ENCODE data around the gene KIAA0513. TPM values are rescaled to one million over a fixed set of nuclear protein-coding genes. Genes with fewer than 3 reads are reported as not detected.

KIAA0513 gene
- total and polyA plus RNA-seq, 2 donors (not counting 1 experiment from before 2014, with no cell fraction given), result 1.1 to 2.1 TPM

GRCh38 chr16:85098565-85098964 lies 71.0 kb downstream of the KIAA0513 start:
- Histone ChIP-seq H4K20me1 (ENCODE audit: control insufficient read depth, insufficient read depth, low read length, poor library complexity, severe bottlenecking) (no peaks in the 10 kb centered on the region), H3K27me3 (replicated peaks in 1 of 4; ENCODE audit: control extremely low read depth in 1 of 4, control insufficient read depth in 3 of 4, insufficient read depth in 4 of 4, low read length in 3 of 4) (no peaks in the 10 kb centered on the region), H2AFZ (ENCODE audit: insufficient read depth, low read depth, low read length, poor library complexity, severe bottlenecking) (no peak overlapping the region), H3K79me2 (ENCODE audit: control insufficient read depth, insufficient read depth, low read length) (no peaks in the 10 kb centered on the region), H3K4me1 (ENCODE audit: control insufficient read depth in 2 of 2, insufficient read depth in 2 of 2, low read length in 2 of 2) (peaks cover under 1 to 15% of the 10 kb centered on the region in 2 donors), H3K4me2 (replicated peaks; ENCODE audit: low read depth, low read length, poor library complexity, severe bottlenecking) (no peak overlapping the region), H3K9me3 (ENCODE audit: control extremely low read depth in 1 of 3, control insufficient read depth in 2 of 3, insufficient read depth in 1 of 3, low read length in 2 of 3) (no peaks in the 10 kb centered on the region), H3K36me3 (replicated peaks in 1 of 2; ENCODE audit: control extremely low read depth in 1 of 2, control insufficient read depth in 1 of 2, extremely low read depth in 1 of 2, insufficient read depth in 2 of 2, low read length in 1 of 2) (no peaks in the 10 kb centered on the region), H3K4me3 (ENCODE audit: control extremely low read depth in 1 of 5, extremely low read depth in 1 of 5, insufficient read depth in 1 of 5, low read depth in 2 of 5, low read length in 4 of 5) (no peak overlapping the region), H3K27ac (ENCODE audit: low read length in 2 of 2) (no peak overlapping the region), H3K9ac (ENCODE audit: low read length) (no peak overlapping the region)
- intact Hi-C loops (cut with micrococcal nuclease), result no loop called here
- Mint-ChIP-seq H3K27me3 (peaks cover 8% of the 10 kb centered on the region), H3K9me3 (ENCODE audit: insufficient read depth) (no peaks in the 10 kb centered on the region), H3K27ac (no peak overlapping the region), H3K4me3 (no peak overlapping the region), H3K4me1 (peaks cover 3% of the 10 kb centered on the region)
- DNase-seq (no peak), ATAC-seq (ENCODE audit: low read depth) (no peak)
- CTCF ChIA-PET, result interaction anchor here (1.3 kb wide), 1 partner anchor 16 kb away, joined by 3 read pairs; no protein-coding TSS in a partner anchor
- 90% methylated on average over 6 of the region's 10 CpGs for WGBS (ENCODE audit: insufficient coverage)
- POLR2A ChIA-PET, result no interaction called here
- TF ChIP-seq CTCF (IDR thresholded peaks at IDR 0.05), result no peak
- TF ChIP-seq EZH2 (IDR thresholded peaks at IDR 0.05; ENCODE audit: borderline replicate concordance, insufficient read depth, low read depth, low read length, poor library complexity, severe bottlenecking), result no peak

GRCh38 chr16:85100265-85100664 lies 72.7 kb downstream of the KIAA0513 start:
- POLR2A ChIA-PET, result no interaction called here
- H4K20me1 ChIP-seq (ENCODE audit: control insufficient read depth, insufficient read depth, low read length, poor library complexity, severe bottlenecking), result no peaks in the 10 kb centered on the region
- DNase-seq (no peak), ATAC-seq (ENCODE audit: low read depth) (no peak)
- Mint-ChIP-seq H3K27ac (no peak overlapping the region), H3K4me3 (no peak overlapping the region), H3K27me3 (no peaks in the 10 kb centered on the region), H3K9me3 (ENCODE audit: insufficient read depth) (no peaks in the 10 kb centered on the region), H3K4me1 (peaks cover 16% of the 10 kb centered on the region)
- intact Hi-C loops (cut with micrococcal nuclease), result no loop called here
- CTCF ChIA-PET, result interaction anchor here (1.0 kb wide), 1 partner anchor 129 kb away, joined by 7 read pairs; no protein-coding TSS in a partner anchor
- no peak overlapping the region for H3K4me2 ChIP-seq (replicated peaks; ENCODE audit: low read depth, low read length, poor library complexity, severe bottlenecking)
- H3K4me3 ChIP-seq (ENCODE audit: control extremely low read depth in 1 of 5, extremely low read depth in 1 of 5, insufficient read depth in 1 of 5, low read depth in 2 of 5, low read length in 4 of 5), result no peak overlapping the region
- no peaks in the 10 kb centered on the region for H3K79me2 ChIP-seq (ENCODE audit: control insufficient read depth, insufficient read depth, low read length)
- H3K4me1 ChIP-seq (ENCODE audit: control insufficient read depth in 2 of 2, insufficient read depth in 2 of 2, low read length in 2 of 2), result peaks cover 17 to 32% of the 10 kb centered on the region in 2 donors
- WGBS (ENCODE audit: insufficient coverage), result 80% methylated on average over 2 of the region's 10 CpGs
- no peak overlapping the region for H3K27ac ChIP-seq (ENCODE audit: low read length in 2 of 2)
- no peak for TF ChIP-seq CTCF (IDR thresholded peaks at IDR 0.05)
- no peak for TF ChIP-seq EZH2 (IDR thresholded peaks at IDR 0.05; ENCODE audit: borderline replicate concordance, insufficient read depth, low read depth, low read length, poor library complexity, severe bottlenecking)
- no peak overlapping the region for H2AFZ ChIP-seq (ENCODE audit: insufficient read depth, low read depth, low read length, poor library complexity, severe bottlenecking)
- H3K9ac ChIP-seq (ENCODE audit: low read length), result no peak overlapping the region
- H3K9me3 ChIP-seq (ENCODE audit: control extremely low read depth in 1 of 3, control insufficient read depth in 2 of 3, insufficient read depth in 1 of 3, low read length in 2 of 3), result no peaks in the 10 kb centered on the region
- no peaks in the 10 kb centered on the region for H3K27me3 ChIP-seq (replicated peaks in 1 of 4; ENCODE audit: control extremely low read depth in 1 of 4, control insufficient read depth in 3 of 4, insufficient read depth in 4 of 4, low read length in 3 of 4)
- H3K36me3 ChIP-seq (replicated peaks in 1 of 2; ENCODE audit: control extremely low read depth in 1 of 2, control insufficient read depth in 1 of 2, extremely low read depth in 1 of 2, insufficient read depth in 2 of 2, low read length in 1 of 2), result no peaks in the 10 kb centered on the region
